ENCODE measurements around the gene ZG16B.

The ZG16B gene

DNA sequence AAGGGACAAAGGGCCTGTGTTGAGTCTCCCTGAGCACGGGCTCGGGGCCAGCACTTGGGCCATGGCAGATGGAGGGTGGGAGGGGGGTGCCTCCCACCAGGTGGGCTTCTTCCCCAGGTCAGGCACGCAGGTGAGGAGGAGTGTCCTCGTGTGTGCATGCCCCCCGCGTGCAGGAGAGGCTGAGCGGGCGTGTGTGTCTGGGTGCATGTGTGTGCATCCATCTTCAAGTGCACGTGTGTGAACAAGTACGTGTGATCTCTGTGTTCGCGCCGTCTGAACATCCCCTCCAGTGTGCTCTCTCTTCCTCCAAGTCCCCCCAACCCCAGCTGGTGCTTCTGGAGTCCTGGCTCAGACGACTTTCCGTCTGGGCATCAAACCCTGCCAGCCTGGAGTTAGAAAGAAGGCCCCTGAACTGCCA is 2.7 kb upstream of the ZG16B start:
- no peak for DNase-seq
- H3K4me1 ChIP-seq = peaks cover 0 to 2% (median 0%) of the 10 kb centered on the region in 4 donors
- peaks cover 0 to 67% of the 10 kb centered on the region in 2 donors for H3K27me3 ChIP-seq
- H3K9me3 ChIP-seq = no peaks in the 10 kb centered on the region
- H3K27ac ChIP-seq = no peak overlapping the region
- intact Hi-C loops (cut with DNase I; ENCODE audit: low total_unique reads) = no loop called here
- no peak overlapping the region for H3K4me3 ChIP-seq
- TF ChIP-seq CTCF (IDR thresholded peaks at IDR 0.05) = no peak
- H3K36me3 ChIP-seq = no peaks in the 10 kb centered on the region

- peak in 1 of 2 donors; percentile 45 for DNase-seq
- Histone ChIP-seq H3K4me3 (no peak overlapping the region), H3K36me3 (no peaks in the 10 kb centered on the region), H3K27me3 (peaks cover 0 to 72% of the 10 kb centered on the region in 2 donors), H3K4me1 (peaks cover 0 to 2% (median 0%) of the 10 kb centered on the region in 4 donors), H3K27ac (no peak overlapping the region), H3K9me3 (no peaks in the 10 kb centered on the region)
- TF ChIP-seq CTCF (IDR thresholded peaks at IDR 0.05) = no peak
- intact Hi-C loops (cut with DNase I; ENCODE audit: low total_unique reads) = no loop called here
Measured at GRCh38 chr16:2827831-2828520, 2.1 kb upstream of the ZG16B start.

DNA sequence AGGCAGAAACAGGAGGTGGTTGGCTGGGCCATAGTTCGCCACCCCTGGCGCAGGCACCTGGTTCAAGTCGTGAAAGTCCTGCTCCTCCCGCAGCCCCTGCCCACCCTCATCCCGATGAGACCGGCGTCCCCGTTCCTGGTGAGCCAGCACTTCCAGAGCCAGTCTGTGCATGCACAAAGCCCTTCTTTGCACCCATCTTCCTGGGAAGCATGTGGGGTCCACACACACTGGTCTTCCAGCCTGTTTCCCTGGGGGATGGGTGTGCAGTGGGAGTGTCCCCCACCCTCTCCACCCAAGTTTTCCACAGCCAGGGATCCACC is 1.6 kb upstream of the ZG16B start:
- H3K36me3 ChIP-seq = no peaks in the 10 kb centered on the region
- no peak for TF ChIP-seq CTCF (IDR thresholded peaks at IDR 0.05)
- intact Hi-C loops (cut with DNase I; ENCODE audit: low total_unique reads) = no loop called here

DNA sequence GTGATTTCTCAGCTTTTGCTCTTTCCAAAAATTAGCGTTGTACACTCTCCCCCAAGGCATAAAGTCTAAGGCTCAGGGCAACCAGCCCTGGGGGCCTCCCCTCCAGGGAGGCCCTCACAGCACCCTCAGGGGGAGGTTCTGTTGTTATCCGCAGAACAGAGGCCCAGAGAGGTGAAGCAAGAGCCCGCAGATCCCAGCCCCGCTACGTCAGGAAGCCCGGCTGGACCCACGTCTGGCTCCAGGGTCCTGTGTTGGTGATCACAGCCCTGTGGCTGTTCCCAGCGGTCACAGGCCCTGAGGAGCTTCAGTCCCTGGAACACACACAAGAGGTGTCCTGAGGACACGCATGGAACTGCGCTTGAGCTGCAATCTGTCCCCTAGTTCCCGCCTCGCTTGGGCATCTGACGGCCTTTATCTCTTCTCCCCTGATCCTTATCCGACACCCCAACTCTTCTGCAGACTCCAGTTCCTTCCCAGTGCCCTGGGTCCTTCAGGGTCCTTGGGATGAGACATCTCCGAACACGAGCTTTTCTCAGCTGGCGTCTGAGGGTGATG is 1.1 kb upstream of the ZG16B start:
- peaks cover 0 to 72% of the 10 kb centered on the region in 2 donors for H3K27me3 ChIP-seq
- H3K36me3 ChIP-seq = no peaks in the 10 kb centered on the region

More for the DNA sequence above, 1.6 kb upstream of the ZG16B start:
- DNase-seq = no peak
- Histone ChIP-seq H3K4me3 (no peak overlapping the region), H3K27me3 (peaks cover 0 to 72% of the 10 kb centered on the region in 2 donors), H3K27ac (no peak overlapping the region), H3K4me1 (peaks cover 0 to 2% (median 0%) of the 10 kb centered on the region in 4 donors), H3K9me3 (no peaks in the 10 kb centered on the region)

GRCh38 chr16:2830355-2830695 is 222 bp downstream of the ZG16B start:
- TF ChIP-seq CTCF (IDR thresholded peaks at IDR 0.05) = no peak
- Histone ChIP-seq H3K9me3 (no peaks in the 10 kb centered on the region), H3K36me3 (no peaks in the 10 kb centered on the region), H3K27me3 (peaks cover 0 to 71% of the 10 kb centered on the region in 2 donors), H3K4me3 (no peak overlapping the region), H3K27ac (no peak overlapping the region), H3K4me1 (peaks cover 0 to 6% (median 0%) of the 10 kb centered on the region in 4 donors)
- intact Hi-C loops (cut with DNase I; ENCODE audit: low total_unique reads) = no loop called here
- no peak for DNase-seq

More for the DNA sequence above, 1.1 kb upstream of the ZG16B start:
- Histone ChIP-seq H3K9me3 (no peaks in the 10 kb centered on the region), H3K4me3 (no peak overlapping the region), H3K27ac (no peak overlapping the region), H3K4me1 (peaks cover 0 to 2% (median 0%) of the 10 kb centered on the region in 4 donors)
- intact Hi-C loops (cut with DNase I; ENCODE audit: low total_unique reads) = no loop called here
- TF ChIP-seq CTCF (IDR thresholded peaks at IDR 0.05) = no peak
- no peak for DNase-seq
